Measurements from ENCODE around the gene SAMD14. TPM values are rescaled to one million over a fixed set of nuclear protein-coding genes. Genes with fewer than 3 reads are reported as not detected.

Gene SAMD14
- total RNA-seq, 1 experiment from 2014 or later, result 5.9 TPM

DNA sequence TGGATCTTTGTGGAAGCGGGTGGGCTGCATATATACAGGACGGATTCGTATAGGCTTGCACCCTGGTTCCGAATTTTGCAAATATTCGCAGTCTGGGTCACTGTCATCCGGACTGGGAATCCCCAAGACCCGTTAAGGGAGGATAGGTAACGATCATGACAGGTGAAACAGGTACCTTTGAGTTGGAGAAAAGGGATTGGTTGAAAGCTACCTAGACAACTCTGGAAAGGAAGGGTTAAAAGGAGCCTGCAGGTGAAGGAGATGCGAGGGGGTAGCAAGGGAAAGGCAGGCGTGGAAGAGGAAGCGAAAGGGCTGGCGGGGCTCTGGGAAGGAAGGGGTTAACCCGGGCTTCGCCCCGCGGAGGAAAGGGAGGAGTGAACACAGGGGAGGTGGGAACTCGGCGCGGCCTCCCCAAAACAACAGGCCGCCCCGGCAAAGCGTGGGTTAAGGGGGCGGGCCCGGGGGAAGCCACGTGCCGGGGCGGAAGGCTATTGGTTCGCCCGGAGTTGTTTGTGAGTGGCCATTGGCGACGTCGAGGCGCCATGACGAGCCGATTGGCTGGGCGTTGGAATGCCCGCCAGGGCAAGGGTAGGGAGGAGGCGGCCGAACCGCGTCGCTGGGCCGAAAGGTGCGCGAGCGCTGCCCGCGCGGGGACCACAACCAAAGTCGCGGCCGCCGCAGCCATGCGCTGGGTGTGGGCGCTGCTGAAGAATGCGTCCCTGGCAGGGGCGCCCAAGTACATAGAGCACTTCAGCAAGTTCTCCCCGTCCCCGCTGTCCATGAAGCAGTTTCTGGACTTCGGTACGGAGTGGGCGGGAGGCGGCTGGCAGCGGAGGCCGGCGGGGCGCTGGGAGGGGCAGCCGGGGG lies 35.0 kb downstream of the SAMD14 start, which contains the start of gene PDK2 (continued):
- TF ChIP-seq ZNF512 (CRISPR knock-in tag; IDR thresholded peaks at IDR 0.05; ENCODE audit: borderline replicate concordance), result no peak
- TF ChIP-seq ARID4B (CRISPR knock-in tag; IDR thresholded peaks at IDR 0.05; ENCODE audit: borderline replicate concordance), result 0 out of 2 replicates have a peak, but pooled peaks have one; percentile 42
- no peak for TF ChIP-seq IRF1 (CRISPR knock-in tag; IDR thresholded peaks at IDR 0.05)
- TF ChIP-seq MXD4 (CRISPR knock-in tag; IDR thresholded peaks at IDR 0.05; ENCODE audit: borderline replicate concordance), result no peak
- no peak for TF ChIP-seq PRRX2 (CRISPR knock-in tag; IDR thresholded peaks at IDR 0.05)
- TF ChIP-seq ATF6 (CRISPR knock-in tag; IDR thresholded peaks at IDR 0.05), result no peak
- TF ChIP-seq ZMAT4 (CRISPR knock-in tag; IDR thresholded peaks at IDR 0.05), result no peak
- TF ChIP-seq FOXJ3 (CRISPR knock-in tag; IDR thresholded peaks at IDR 0.05; ENCODE audit: borderline replicate concordance), result no peak
- no peak for TF ChIP-seq KAT7 (CRISPR knock-in tag; IDR thresholded peaks at IDR 0.05; ENCODE audit: borderline replicate concordance)
- TF ChIP-seq FOXK1 (CRISPR knock-in tag; IDR thresholded peaks at IDR 0.05), result peak; percentile 81

- Mint-ChIP-seq H3K36me3 (no peaks in the 10 kb centered on the region), H3K27ac (peak overlapping the region; percentile 25; the same call in 1 of the 2 replicates), H3K4me1 (peaks cover 6% of the 10 kb centered on the region), H3K4me3 (peak overlapping the region; percentile 97), H3K9me3 (no peaks in the 10 kb centered on the region), H3K27me3 (ENCODE audit: low read depth) (no peaks in the 10 kb centered on the region)
- ChIA-PET CTCF (interaction anchor here (0.6 to 5.4 kb wide), 73 partner anchors 9 to 850 kb away, joined by 3 to 118 read pairs (median 6); partner anchors contain the start of genes DLX3, ITGA3, SAMD14 and TMEM92), POLR2A (interaction anchor here (0.7 to 1.7 kb wide), 6 partner anchors 18 to 942 kb away, joined by 3 to 7 read pairs (median 4); no protein-coding TSS in a partner anchor)
- peak; percentile 40 for ATAC-seq
- DNase-seq (ENCODE audit: low spot score), result peak; percentile 93
- TF ChIP-seq NFATC4 (CRISPR knock-in tag; IDR thresholded peaks at IDR 0.05), result no peak
- TF ChIP-seq, protein P1, sequence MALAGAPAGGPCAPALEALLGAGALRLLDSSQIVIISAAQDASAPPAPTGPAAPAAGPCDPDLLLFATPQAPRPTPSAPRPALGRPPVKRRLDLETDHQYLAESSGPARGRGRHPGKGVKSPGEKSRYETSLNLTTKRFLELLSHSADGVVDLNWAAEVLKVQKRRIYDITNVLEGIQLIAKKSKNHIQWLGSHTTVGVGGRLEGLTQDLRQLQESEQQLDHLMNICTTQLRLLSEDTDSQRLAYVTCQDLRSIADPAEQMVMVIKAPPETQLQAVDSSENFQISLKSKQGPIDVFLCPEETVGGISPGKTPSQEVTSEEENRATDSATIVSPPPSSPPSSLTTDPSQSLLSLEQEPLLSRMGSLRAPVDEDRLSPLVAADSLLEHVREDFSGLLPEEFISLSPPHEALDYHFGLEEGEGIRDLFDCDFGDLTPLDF (CRISPR knock-in tag; IDR thresholded peaks at IDR 0.05), result no peak
- no peak for TF ChIP-seq ESRRA (CRISPR knock-in tag; IDR thresholded peaks at IDR 0.05; ENCODE audit: borderline replicate concordance)
- TF ChIP-seq, protein P2, sequence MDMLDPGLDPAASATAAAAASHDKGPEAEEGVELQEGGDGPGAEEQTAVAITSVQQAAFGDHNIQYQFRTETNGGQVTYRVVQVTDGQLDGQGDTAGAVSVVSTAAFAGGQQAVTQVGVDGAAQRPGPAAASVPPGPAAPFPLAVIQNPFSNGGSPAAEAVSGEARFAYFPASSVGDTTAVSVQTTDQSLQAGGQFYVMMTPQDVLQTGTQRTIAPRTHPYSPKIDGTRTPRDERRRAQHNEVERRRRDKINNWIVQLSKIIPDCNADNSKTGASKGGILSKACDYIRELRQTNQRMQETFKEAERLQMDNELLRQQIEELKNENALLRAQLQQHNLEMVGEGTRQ (CRISPR knock-in tag; IDR thresholded peaks at IDR 0.05), result no peak; the same call in 1 of the 2 replicates
- TF ChIP-seq CREM (CRISPR knock-in tag; IDR thresholded peaks at IDR 0.05), result no peak
- peak; percentile 32; the same call in 1 of the 2 replicates for TF ChIP-seq GABPB1 (CRISPR knock-in tag; IDR thresholded peaks at IDR 0.05)
- TF ChIP-seq, protein P3, sequence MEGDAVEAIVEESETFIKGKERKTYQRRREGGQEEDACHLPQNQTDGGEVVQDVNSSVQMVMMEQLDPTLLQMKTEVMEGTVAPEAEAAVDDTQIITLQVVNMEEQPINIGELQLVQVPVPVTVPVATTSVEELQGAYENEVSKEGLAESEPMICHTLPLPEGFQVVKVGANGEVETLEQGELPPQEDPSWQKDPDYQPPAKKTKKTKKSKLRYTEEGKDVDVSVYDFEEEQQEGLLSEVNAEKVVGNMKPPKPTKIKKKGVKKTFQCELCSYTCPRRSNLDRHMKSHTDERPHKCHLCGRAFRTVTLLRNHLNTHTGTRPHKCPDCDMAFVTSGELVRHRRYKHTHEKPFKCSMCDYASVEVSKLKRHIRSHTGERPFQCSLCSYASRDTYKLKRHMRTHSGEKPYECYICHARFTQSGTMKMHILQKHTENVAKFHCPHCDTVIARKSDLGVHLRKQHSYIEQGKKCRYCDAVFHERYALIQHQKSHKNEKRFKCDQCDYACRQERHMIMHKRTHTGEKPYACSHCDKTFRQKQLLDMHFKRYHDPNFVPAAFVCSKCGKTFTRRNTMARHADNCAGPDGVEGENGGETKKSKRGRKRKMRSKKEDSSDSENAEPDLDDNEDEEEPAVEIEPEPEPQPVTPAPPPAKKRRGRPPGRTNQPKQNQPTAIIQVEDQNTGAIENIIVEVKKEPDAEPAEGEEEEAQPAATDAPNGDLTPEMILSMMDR (IDR thresholded peaks at IDR 0.05), result peak; percentile 96
- TF ChIP-seq, protein P4, sequence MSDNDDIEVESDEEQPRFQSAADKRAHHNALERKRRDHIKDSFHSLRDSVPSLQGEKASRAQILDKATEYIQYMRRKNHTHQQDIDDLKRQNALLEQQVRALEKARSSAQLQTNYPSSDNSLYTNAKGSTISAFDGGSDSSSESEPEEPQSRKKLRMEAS (CRISPR knock-in tag; IDR thresholded peaks at IDR 0.05), result no peak
Observed at GRCh38 chr17:50094243-50094752, 35.7 kb downstream of the SAMD14 start.

Data from WTC11 (cell line).